Endothelial cell (in vitro differentiated cells): Measurements from ENCODE around the gene PEBP1. TPM values are rescaled to one million over a fixed set of nuclear protein-coding genes. Genes with fewer than 3 reads are reported as not detected.

Experiments used
- DNase-seq: peaks from one replicate; pipeline ENCODE4 v3.0.0; 2021; ENCODE audit warnings: low spot score
- H3K27ac Mint-ChIP-seq: one replicate; pipeline ENCODE4 v1.8.0; 2021; ENCODE audit warnings: mixed read lengths, inconsistent platforms; ENCODE audit not compliant: unreplicated experiment
- H3K27me3 Mint-ChIP-seq: one replicate; pipeline ENCODE4 v1.8.0; 2021; ENCODE audit warnings: mild to moderate bottlenecking, moderate library complexity, mixed read lengths, inconsistent platforms; ENCODE audit not compliant: unreplicated experiment
- H3K36me3 Mint-ChIP-seq: one replicate; pipeline ENCODE4 v1.8.0; 2021; ENCODE audit warnings: mild to moderate bottlenecking, low read depth, mixed read lengths, inconsistent platforms; ENCODE audit not compliant: unreplicated experiment
- H3K4me1 Mint-ChIP-seq: one replicate; pipeline ENCODE4 v1.8.0; 2021; ENCODE audit warnings: mild to moderate bottlenecking, mixed read lengths, inconsistent platforms; ENCODE audit not compliant: unreplicated experiment
- H3K4me3 Mint-ChIP-seq: one replicate; pipeline ENCODE4 v1.8.0; 2021; ENCODE audit warnings: mild to moderate bottlenecking, mixed read lengths, inconsistent platforms; ENCODE audit not compliant: unreplicated experiment
- H3K9me3 Mint-ChIP-seq: one replicate; pipeline ENCODE4 v1.8.0; 2021; ENCODE audit warnings: mixed read lengths, inconsistent platforms; ENCODE audit not compliant: unreplicated experiment
- long read RNA-seq: library from polyadenylated mRNA; unstranded; transcript quantifications from one replicate; pipeline ENCODE4 v2.0.0, GENCODE V29; 2020; ENCODE audit not compliant: unreplicated experiment
- total RNA-seq: library from RNA; stranded (reverse); fragmentation: NEBNext Ultra II Directional; extraction: Animal tissue kit (Norgen Biotek cat#: 25700); gene quantifications from one replicate; pipeline ENCODE4 v1.2.1, GENCODE V29; 2021; ENCODE audit not compliant: unreplicated experiment
- TF ChIP-seq, protein P1 (sequence below): fragments of 200-600 bp; sonication (generic); IDR thresholded peaks from one replicate; pipeline ENCODE4 v1.5.0; 2021; ENCODE audit warnings: antibody characterized with exemption; ENCODE audit not compliant: unreplicated experiment

The PEBP1 gene
- total RNA-seq, result 138 TPM
- long read RNA-seq, transcript PEBP1-201 (4 exons, 1,697 nt), result major isoform, 160 of 166 reads
- long read RNA-seq, partial matches to known transcripts, result 0 of 166 reads
- long read RNA-seq, other reads (novel, unspliced or antisense), result 6 of 166 reads

DNA sequence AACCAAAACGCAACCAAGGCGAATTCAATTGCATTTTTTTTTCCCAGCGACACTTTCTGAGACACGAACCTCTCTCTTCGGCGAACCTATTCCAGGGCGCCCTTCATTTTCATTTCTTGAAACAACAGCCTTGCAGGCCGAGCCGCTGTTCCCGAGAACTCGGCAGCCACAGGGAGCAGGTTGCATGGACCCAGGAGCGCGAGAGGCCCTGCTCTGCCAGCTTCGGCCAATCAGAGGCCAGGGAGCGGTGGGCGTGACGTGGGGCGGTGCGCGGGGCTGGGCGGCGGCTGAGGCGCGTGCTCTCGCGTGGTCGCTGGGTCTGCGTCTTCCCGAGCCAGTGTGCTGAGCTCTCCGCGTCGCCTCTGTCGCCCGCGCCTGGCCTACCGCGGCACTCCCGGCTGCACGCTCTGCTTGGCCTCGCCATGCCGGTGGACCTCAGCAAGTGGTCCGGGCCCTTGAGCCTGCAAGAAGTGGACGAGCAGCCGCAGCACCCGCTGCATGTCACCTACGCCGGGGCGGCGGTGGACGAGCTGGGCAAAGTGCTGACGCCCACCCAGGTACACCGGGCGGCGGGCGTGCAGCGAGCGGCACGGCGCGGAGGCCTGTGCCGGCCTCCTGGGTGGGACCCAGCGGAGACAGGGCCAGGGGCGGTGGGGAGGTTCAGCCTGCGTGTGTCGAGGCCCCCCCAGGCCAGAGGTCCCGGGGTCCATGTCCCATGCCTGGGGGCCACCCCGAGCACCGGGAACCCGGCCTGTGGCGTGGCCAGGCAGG lies at the start of gene PEBP1:
Gene PEBP1, plus strand, starts transcription at position 337 of the 771 bp plus-strand sequence. Its CDS starts 86 bp downstream, at position 423.
- no peaks in the 10 kb centered on the region for H3K27me3 Mint-ChIP-seq
- H3K4me3 Mint-ChIP-seq, result peak within 1 kb of the TSS; percentile 92
- TF ChIP-seq, protein P1, sequence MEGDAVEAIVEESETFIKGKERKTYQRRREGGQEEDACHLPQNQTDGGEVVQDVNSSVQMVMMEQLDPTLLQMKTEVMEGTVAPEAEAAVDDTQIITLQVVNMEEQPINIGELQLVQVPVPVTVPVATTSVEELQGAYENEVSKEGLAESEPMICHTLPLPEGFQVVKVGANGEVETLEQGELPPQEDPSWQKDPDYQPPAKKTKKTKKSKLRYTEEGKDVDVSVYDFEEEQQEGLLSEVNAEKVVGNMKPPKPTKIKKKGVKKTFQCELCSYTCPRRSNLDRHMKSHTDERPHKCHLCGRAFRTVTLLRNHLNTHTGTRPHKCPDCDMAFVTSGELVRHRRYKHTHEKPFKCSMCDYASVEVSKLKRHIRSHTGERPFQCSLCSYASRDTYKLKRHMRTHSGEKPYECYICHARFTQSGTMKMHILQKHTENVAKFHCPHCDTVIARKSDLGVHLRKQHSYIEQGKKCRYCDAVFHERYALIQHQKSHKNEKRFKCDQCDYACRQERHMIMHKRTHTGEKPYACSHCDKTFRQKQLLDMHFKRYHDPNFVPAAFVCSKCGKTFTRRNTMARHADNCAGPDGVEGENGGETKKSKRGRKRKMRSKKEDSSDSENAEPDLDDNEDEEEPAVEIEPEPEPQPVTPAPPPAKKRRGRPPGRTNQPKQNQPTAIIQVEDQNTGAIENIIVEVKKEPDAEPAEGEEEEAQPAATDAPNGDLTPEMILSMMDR, result no peak
- H3K36me3 Mint-ChIP-seq, result peaks cover 12% of the 10 kb centered on the region
- peaks cover 9% of the 10 kb centered on the region for H3K4me1 Mint-ChIP-seq
- H3K27ac Mint-ChIP-seq, result peak within 1 kb of the TSS; percentile 55
- H3K9me3 Mint-ChIP-seq, result no peaks in the 10 kb centered on the region
- peak; percentile 94 for DNase-seq

DNA sequence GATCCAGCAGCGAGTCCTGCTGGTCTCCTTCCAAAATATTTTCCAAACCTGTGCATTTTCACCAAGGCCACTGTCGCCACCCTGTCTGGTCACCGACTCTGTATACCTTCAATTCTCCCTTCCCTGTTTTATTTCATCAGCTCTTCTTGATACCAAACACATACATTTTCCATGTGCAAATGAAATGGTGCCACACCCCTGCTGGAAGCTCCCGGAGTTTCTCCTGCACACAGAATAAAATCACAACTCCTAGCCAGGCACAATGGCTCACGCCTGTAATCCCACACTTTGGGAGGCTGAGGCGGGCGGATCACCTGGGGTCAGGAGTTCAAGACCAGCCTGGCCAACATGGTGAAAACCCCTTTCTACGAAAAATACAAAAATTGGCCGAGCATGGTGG lies 46.1 kb upstream of the PEBP1 start:
- no peaks in the 10 kb centered on the region for H3K27me3 Mint-ChIP-seq
- no peaks in the 10 kb centered on the region for H3K9me3 Mint-ChIP-seq
- peak overlapping the region; percentile 6 for H3K27ac Mint-ChIP-seq
- peaks cover 20% of the 10 kb centered on the region for H3K36me3 Mint-ChIP-seq
- H3K4me3 Mint-ChIP-seq, result peak overlapping the region; percentile 56
- peaks cover 4% of the 10 kb centered on the region for H3K4me1 Mint-ChIP-seq
- no peak for DNase-seq
- TF ChIP-seq, protein P1, result no peak

DNA sequence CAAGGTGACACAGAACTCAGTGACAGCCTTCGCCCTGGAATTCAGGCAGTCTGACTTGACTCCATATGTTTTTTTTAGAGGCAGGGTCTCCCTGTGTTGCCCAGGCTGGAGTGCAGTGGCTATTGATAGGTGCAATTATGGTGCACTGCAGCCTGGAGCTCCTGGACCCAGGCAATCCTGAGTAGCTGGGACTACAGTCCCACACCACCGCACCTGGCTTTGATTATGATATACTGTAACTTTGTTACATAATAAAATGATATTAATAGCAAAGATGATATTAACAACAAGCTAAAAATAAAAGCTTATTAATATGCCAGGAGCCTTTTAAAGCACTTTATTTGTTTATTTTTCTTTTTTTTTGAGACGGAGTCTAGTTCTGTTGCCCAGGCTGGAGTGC lies 41.9 kb upstream of the PEBP1 start:
- Mint-ChIP-seq H3K27me3 (no peaks in the 10 kb centered on the region), H3K4me3 (no peak overlapping the region), H3K4me1 (peaks cover 5% of the 10 kb centered on the region), H3K9me3 (no peaks in the 10 kb centered on the region), H3K36me3 (peaks cover 18% of the 10 kb centered on the region), H3K27ac (no peak overlapping the region)
- TF ChIP-seq, protein P1, result no peak
- DNase-seq, result no peak

DNA sequence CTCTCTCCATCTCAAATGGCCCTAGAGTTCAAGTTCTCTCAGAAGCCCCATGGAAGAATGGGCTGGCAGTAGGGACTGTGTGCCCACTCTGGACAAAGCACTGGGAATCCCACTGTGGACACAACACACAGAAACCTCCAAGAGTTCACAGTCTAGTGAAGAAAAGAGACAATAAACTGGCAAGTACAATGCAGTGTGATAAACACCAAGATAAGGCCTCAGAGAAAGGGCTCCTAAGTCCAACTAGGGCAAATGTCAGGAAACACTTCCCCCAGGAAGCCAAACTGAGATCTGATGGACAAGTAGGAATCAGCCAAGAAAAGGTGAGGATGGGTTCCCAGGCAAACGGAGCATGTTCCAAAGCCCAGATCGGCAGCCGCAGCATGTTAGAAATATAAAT lies 37.5 kb upstream of the PEBP1 start:
- peaks cover 5% of the 10 kb centered on the region for H3K36me3 Mint-ChIP-seq
- H3K27ac Mint-ChIP-seq, result peak overlapping the region; percentile 86
- no peak overlapping the region for H3K4me3 Mint-ChIP-seq
- peaks cover 3% of the 10 kb centered on the region for H3K27me3 Mint-ChIP-seq
- peaks cover 11% of the 10 kb centered on the region for H3K4me1 Mint-ChIP-seq
- no peaks in the 10 kb centered on the region for H3K9me3 Mint-ChIP-seq
- TF ChIP-seq, protein P1, result no peak
- DNase-seq, result no peak
